ENCODE results near the gene ATP5F1B.

ATP5F1B gene

DNA sequence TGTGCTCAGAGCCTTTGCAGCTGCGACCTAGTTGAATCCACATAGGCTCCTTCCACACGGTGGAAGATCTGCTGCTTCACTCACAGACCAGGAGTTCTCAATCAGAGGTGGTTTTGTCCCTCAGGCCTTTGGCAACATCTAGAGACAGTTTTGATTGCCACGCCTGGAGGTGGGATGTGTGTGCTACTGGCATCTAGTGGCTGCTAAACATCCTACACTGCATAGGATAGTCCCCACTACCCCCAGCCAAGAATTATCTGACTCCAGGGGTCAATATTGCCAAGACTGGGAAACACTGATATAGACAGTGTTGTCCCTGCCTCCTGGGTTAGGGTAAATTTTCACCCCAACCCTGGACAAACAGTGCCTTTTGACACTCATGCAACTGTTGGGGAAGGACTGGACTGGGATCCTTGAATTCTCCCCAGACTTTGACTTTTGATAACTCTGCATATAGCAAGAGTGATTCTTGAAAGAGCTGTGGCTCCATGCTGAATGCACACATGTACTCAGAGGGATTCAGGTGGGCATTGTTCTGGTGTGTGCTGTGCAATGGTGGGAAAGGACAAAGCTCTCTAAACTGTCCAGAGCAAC, 55.5 kb downstream of the ATP5F1B start:
- ATAC-seq (replicated peaks), result peak; percentile 66
- H3K36me3 Mint-ChIP-seq (ENCODE audit: insufficient read depth), result peaks cover 3% of the 10 kb centered on the region
- H3K27ac Mint-ChIP-seq, result peak overlapping the region; percentile 16 to 51
- no peak overlapping the region for H3K4me3 Mint-ChIP-seq
- DNase-seq, result no peak
- H3K4me1 Mint-ChIP-seq (ENCODE audit: low read depth in 2 of 2), result peaks cover 0 to 2% of the 10 kb centered on the region in 2 donors
- no peaks in the 10 kb centered on the region for H3K9me3 Mint-ChIP-seq
- no peaks in the 10 kb centered on the region for H3K27me3 Mint-ChIP-seq

GRCh38 chr12:56589783-56590182, 56.0 kb downstream of the ATP5F1B start:
- H3K27me3 Mint-ChIP-seq, result no peaks in the 10 kb centered on the region
- no peak overlapping the region for H3K4me3 Mint-ChIP-seq
- no peaks in the 10 kb centered on the region for H3K9me3 Mint-ChIP-seq
- DNase-seq (no peak), ATAC-seq (replicated peaks) (no peak)
- peak overlapping the region; percentile 16 to 51 for H3K27ac Mint-ChIP-seq
- peaks cover 3% of the 10 kb centered on the region for H3K36me3 Mint-ChIP-seq (ENCODE audit: insufficient read depth)
- H3K4me1 Mint-ChIP-seq (ENCODE audit: low read depth in 2 of 2), result peaks cover 0 to 2% of the 10 kb centered on the region in 2 donors
